ENCODE data around the gene AFG3L2. TPM values are rescaled to one million over a fixed set of nuclear protein-coding genes. Genes with fewer than 3 reads are reported as not detected.
A peak's percentile ranks its signal among the peaks of the same experiment; 100 is the strongest.

Gene AFG3L2
- total RNA-seq, 2 donors from 2014 or later: 39.7 to 51.5 TPM

- Histone ChIP-seq H3K27me3 (replicated peaks; ENCODE audit: insufficient read depth) (no peaks in the 10 kb centered on the region), H3K9me3 (no peaks in the 10 kb centered on the region), H3K4me3 (peak within 1 kb of the TSS; percentile 40 to 66), H3K36me3 (no peaks in the 10 kb centered on the region), H3K27ac (peak within 1 kb of the TSS; percentile 82 to 83), H3K4me1 (replicated peaks) (no peaks in the 10 kb centered on the region)
- WGBS: 2% methylated on average over 65 of the region's 88 CpGs
- no peak for DNase-seq (ENCODE audit: low spot score)
- TF ChIP-seq POLR2AphosphoS5 (IDR thresholded peaks at IDR 0.05): no peak
- TF ChIP-seq CTCF (IDR thresholded peaks at IDR 0.05): no peak
- TF ChIP-seq POLR2A (IDR thresholded peaks at IDR 0.05): peak; percentile 11
- intact Hi-C loops (cut with DNase I): loop anchor here (1.0 to 5.0 kb wide), 2 partner anchors 20 to 36 kb away; no protein-coding TSS in a partner anchor
Measured at GRCh38 chr18:12307701-12308385, 69.2 kb downstream of the AFG3L2 start, which contains the start of gene TUBB6. TSS of gene TUBB6 (plus strand) at chr18:12308241. CDS start at chr18:12308293, 52 bp downstream.

- H3K9me3 ChIP-seq: no peaks in the 10 kb centered on the region
- TF ChIP-seq POLR2A (IDR thresholded peaks at IDR 0.05): no peak
- no peak for TF ChIP-seq POLR2AphosphoS5 (IDR thresholded peaks at IDR 0.05)
- no peak for TF ChIP-seq CTCF (IDR thresholded peaks at IDR 0.05)
- peak overlapping the region; percentile 40 to 66 for H3K4me3 ChIP-seq
- no peaks in the 10 kb centered on the region for H3K4me1 ChIP-seq (replicated peaks)
- 42% methylated on average over 39 of the region's 39 CpGs for WGBS
- no peaks in the 10 kb centered on the region for H3K27me3 ChIP-seq (replicated peaks; ENCODE audit: insufficient read depth)
- intact Hi-C loops (cut with DNase I): loop anchor here (1.0 to 5.0 kb wide), 2 partner anchors 19 to 35 kb away; no protein-coding TSS in a partner anchor
- peak overlapping the region; percentile 82 to 83 for H3K27ac ChIP-seq
- H3K36me3 ChIP-seq: no peaks in the 10 kb centered on the region
- no peak for DNase-seq (ENCODE audit: low spot score)
Measured at GRCh38 chr18:12306752-12307700, 70.0 kb downstream of the AFG3L2 start.

- DNase-seq (ENCODE audit: low spot score): no peak
- H3K36me3 ChIP-seq: no peaks in the 10 kb centered on the region
- intact Hi-C loops (cut with DNase I): loop anchor here (5.0 kb wide), 1 partner anchor 34 kb away; no protein-coding TSS in a partner anchor
- H3K9me3 ChIP-seq: no peaks in the 10 kb centered on the region
- no peaks in the 10 kb centered on the region for H3K4me1 ChIP-seq (replicated peaks)
- H3K4me3 ChIP-seq: no peak overlapping the region
- WGBS: 80% methylated on average over 25 of the region's 25 CpGs
- TF ChIP-seq POLR2AphosphoS5 (IDR thresholded peaks at IDR 0.05) (no peak), POLR2A (IDR thresholded peaks at IDR 0.05) (no peak)
- H3K27ac ChIP-seq: no peak overlapping the region
- H3K27me3 ChIP-seq (replicated peaks; ENCODE audit: insufficient read depth): no peaks in the 10 kb centered on the region
Measured at GRCh38 chr18:12305930-12306629, 70.9 kb downstream of the AFG3L2 start.

GRCh38 chr18:12305211-12305610, 71.8 kb downstream of the AFG3L2 start:
- WGBS: 68% methylated on average over 12 of the region's 12 CpGs
- intact Hi-C loops (cut with DNase I): loop anchor here (5.0 kb wide), 1 partner anchor 33 kb away; no protein-coding TSS in a partner anchor
- DNase-seq (ENCODE audit: low spot score): no peak

More at GRCh38 chr18:12305211-12305610, 71.8 kb downstream of the AFG3L2 start:
- no peak overlapping the region for H3K4me3 ChIP-seq
- H3K27me3 ChIP-seq (replicated peaks; ENCODE audit: insufficient read depth): no peaks in the 10 kb centered on the region
- H3K36me3 ChIP-seq: no peaks in the 10 kb centered on the region
- no peaks in the 10 kb centered on the region for H3K4me1 ChIP-seq (replicated peaks)
- H3K9me3 ChIP-seq: no peaks in the 10 kb centered on the region
- TF ChIP-seq POLR2A (IDR thresholded peaks at IDR 0.05) (no peak), CTCF (IDR thresholded peaks at IDR 0.05) (no peak), POLR2AphosphoS5 (IDR thresholded peaks at IDR 0.05) (no peak)
- no peak overlapping the region for H3K27ac ChIP-seq

All from prostate gland (tissue), 2 donors.